Measurements from ENCODE around the gene USP48. TPM values are rescaled to one million over a fixed set of nuclear protein-coding genes. Genes with fewer than 3 reads are reported as not detected.

The USP48 gene
- total RNA-seq, 2 experiments from 2014 or later, result 73.3 to 76.0 TPM

GRCh38 chr1:21795075-21795474 lies 12.1 kb upstream of the USP48 start:
- peaks cover 0 to 6% of the 10 kb centered on the region in 2 experiments for H3K9me3 ChIP-seq (ENCODE audit: control insufficient read depth in 1 of 2, insufficient read depth in 1 of 2, low read length in 2 of 2)
- Mint-ChIP-seq H3K27ac (no peak overlapping the region), H3K4me3 (no peak overlapping the region), H3K4me1 (ENCODE audit: low read depth) (no peaks in the 10 kb centered on the region), H3K36me3 (ENCODE audit: low read depth) (no peaks in the 10 kb centered on the region), H3K9me3 (no peaks in the 10 kb centered on the region), H3K27me3 (no peaks in the 10 kb centered on the region)
- POLR2A ChIA-PET, result no interaction called here
- H3K27me3 ChIP-seq (ENCODE audit: control insufficient read depth in 1 of 2, insufficient read depth in 2 of 2, low read length in 2 of 2), result no peaks in the 10 kb centered on the region
- H3K36me3 ChIP-seq (ENCODE audit: insufficient read depth, low read length), result no peaks in the 10 kb centered on the region
- no peak overlapping the region for H3K27ac ChIP-seq (ENCODE audit: low read depth in 1 of 2, low read length in 2 of 2)
- TF ChIP-seq CTCF (IDR thresholded peaks at IDR 0.05), result no peak
- no peaks in the 10 kb centered on the region for H3K4me1 ChIP-seq (ENCODE audit: insufficient read depth, low read length)
- CTCF ChIA-PET, result no interaction called here
- H3K4me3 ChIP-seq (ENCODE audit: low read length), result no peak overlapping the region
- no peak for ATAC-seq (ENCODE audit: poor library complexity)
- DNase-seq, result no peak
- intact Hi-C loops (cut with DNase I, micrococcal nuclease), result no loop called here

DNA sequence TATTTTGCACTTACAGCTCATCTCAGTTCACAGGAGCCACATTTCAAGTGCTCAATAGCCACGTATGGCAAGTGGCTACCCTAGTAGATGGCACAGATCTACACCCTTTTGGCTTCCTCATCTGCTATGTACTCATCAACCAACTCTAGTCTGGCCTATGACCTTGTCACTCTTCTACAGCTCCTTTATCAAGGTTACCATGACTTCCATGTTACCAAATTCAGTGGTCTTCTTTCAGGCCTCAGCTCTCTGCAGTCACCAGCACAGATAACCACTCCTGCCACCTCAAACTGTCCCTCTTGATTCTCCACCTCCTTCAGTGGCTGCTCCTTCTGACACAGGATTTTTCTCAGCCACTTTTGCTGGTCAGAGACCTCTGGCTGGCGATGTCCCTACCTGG lies 11.7 kb upstream of the USP48 start:
- H3K27me3 Mint-ChIP-seq, result no peaks in the 10 kb centered on the region
- no peak overlapping the region for H3K27ac Mint-ChIP-seq
- Histone ChIP-seq H3K4me1 (ENCODE audit: insufficient read depth, low read length) (no peaks in the 10 kb centered on the region), H3K4me3 (ENCODE audit: low read length) (no peak overlapping the region), H3K27me3 (ENCODE audit: control insufficient read depth in 1 of 2, insufficient read depth in 2 of 2, low read length in 2 of 2) (no peaks in the 10 kb centered on the region), H3K9me3 (ENCODE audit: control insufficient read depth in 1 of 2, insufficient read depth in 1 of 2, low read length in 2 of 2) (peaks cover 0 to 6% of the 10 kb centered on the region in 2 experiments), H3K36me3 (ENCODE audit: insufficient read depth, low read length) (no peaks in the 10 kb centered on the region), H3K27ac (ENCODE audit: low read depth in 1 of 2, low read length in 2 of 2) (no peak overlapping the region)
- H3K4me1 Mint-ChIP-seq (ENCODE audit: low read depth), result no peaks in the 10 kb centered on the region
- no peak for TF ChIP-seq CTCF (IDR thresholded peaks at IDR 0.05)
- no peaks in the 10 kb centered on the region for H3K9me3 Mint-ChIP-seq
- ATAC-seq (ENCODE audit: poor library complexity), result no peak
- POLR2A ChIA-PET, result no interaction called here
- CTCF ChIA-PET, result no interaction called here
- H3K36me3 Mint-ChIP-seq (ENCODE audit: low read depth), result no peaks in the 10 kb centered on the region
- DNase-seq, result no peak
- intact Hi-C loops (cut with DNase I, micrococcal nuclease), result no loop called here
- H3K4me3 Mint-ChIP-seq, result no peak overlapping the region

DNA sequence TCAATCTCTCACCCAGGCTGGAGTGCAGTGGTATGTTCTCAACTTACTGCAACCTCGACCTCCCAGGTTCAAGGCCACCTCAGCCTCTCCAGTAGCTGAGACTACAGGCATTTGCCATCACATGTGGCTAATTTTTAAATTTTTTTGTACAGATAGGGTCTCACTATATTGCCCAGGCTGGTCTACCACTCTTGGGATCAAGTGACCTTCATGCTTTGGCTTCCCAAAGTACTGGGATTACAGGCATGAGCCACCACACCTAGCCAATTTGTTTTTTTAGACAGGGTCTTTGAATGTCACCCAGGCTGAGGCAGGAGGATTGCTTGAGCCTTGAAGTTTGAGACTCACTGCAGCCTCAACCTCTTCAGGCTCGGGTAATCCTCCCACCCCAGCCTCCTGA lies 10.2 kb upstream of the USP48 start:
- ChIA-PET CTCF (no interaction called here), POLR2A (no interaction called here)
- Histone ChIP-seq H3K36me3 (ENCODE audit: insufficient read depth, low read length) (no peaks in the 10 kb centered on the region), H3K9me3 (ENCODE audit: control insufficient read depth in 1 of 2, insufficient read depth in 1 of 2, low read length in 2 of 2) (peaks cover 0 to 6% of the 10 kb centered on the region in 2 experiments), H3K27ac (ENCODE audit: low read depth in 1 of 2, low read length in 2 of 2) (no peak overlapping the region), H3K4me1 (ENCODE audit: insufficient read depth, low read length) (no peaks in the 10 kb centered on the region), H3K27me3 (ENCODE audit: control insufficient read depth in 1 of 2, insufficient read depth in 2 of 2, low read length in 2 of 2) (no peaks in the 10 kb centered on the region), H3K4me3 (ENCODE audit: low read length) (no peak overlapping the region)
- H3K9me3 Mint-ChIP-seq, result no peaks in the 10 kb centered on the region
- no peak overlapping the region for H3K27ac Mint-ChIP-seq
- DNase-seq (no peak), ATAC-seq (ENCODE audit: poor library complexity) (no peak)
- no peak for TF ChIP-seq CTCF (IDR thresholded peaks at IDR 0.05)
- intact Hi-C loops (cut with DNase I, micrococcal nuclease), result no loop called here
- no peak overlapping the region for H3K4me3 Mint-ChIP-seq
- H3K27me3 Mint-ChIP-seq, result no peaks in the 10 kb centered on the region
- no peaks in the 10 kb centered on the region for H3K36me3 Mint-ChIP-seq (ENCODE audit: low read depth)
- no peaks in the 10 kb centered on the region for H3K4me1 Mint-ChIP-seq (ENCODE audit: low read depth)

All from CD4-positive, alpha-beta T cell (primary cell).